ENCODE results near the gene CCDC149.

DNA sequence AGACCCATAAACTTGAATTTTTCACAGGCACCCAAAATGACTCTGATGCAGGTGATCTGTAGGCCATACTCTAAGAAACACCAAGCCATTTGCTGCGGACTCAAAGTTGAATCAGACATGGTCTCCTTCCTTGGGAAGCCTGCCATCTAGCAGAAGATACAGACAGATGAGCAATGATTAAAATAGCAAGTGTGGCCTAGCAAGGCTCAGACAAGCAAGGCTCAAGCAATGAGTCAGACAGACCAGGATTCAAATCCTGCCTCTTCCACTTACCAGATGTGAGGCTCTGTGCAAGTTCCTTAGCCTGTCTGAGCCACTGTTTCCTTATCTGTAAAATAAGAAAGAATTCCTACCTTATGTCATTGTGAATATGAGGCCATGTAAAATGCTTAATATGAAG is 2.3 kb downstream of the CCDC149 start:
- no peak for TF ChIP-seq EP300 (IDR thresholded peaks at IDR 0.05; ENCODE audit: low read depth in 2 of 2, low read length in 2 of 2)
- no peak for TF ChIP-seq EP300 (CRISPR knock-in tag; IDR thresholded peaks at IDR 0.05; ENCODE audit: borderline replicate concordance)
- TF ChIP-seq RAD21 (CRISPR knock-in tag; IDR thresholded peaks at IDR 0.05): no peak
- no peak for TF ChIP-seq CTCF (CRISPR knock-in tag; IDR thresholded peaks at IDR 0.05)
- TF ChIP-seq HNRNPL (IDR thresholded peaks at IDR 0.05; ENCODE audit: low read depth, low read length): no peak
- TF ChIP-seq ELF4 (CRISPR knock-in tag; IDR thresholded peaks at IDR 0.05; ENCODE audit: borderline replicate concordance): no peak
- TF ChIP-seq KLF9 (CRISPR knock-in tag; IDR thresholded peaks at IDR 0.05; ENCODE audit: low read depth): no peak
- TF ChIP-seq ZNF10 (CRISPR knock-in tag; IDR thresholded peaks at IDR 0.05; ENCODE audit: borderline replicate concordance, low read depth): no peak
- no peak for TF ChIP-seq MYC (CRISPR knock-in tag; IDR thresholded peaks at IDR 0.05; ENCODE audit: borderline replicate concordance)

Data from HepG2 (cell line).